GM12878 (cell line): ENCODE results near the gene PLS3. TPM values are rescaled to one million over a fixed set of nuclear protein-coding genes. Genes with fewer than 3 reads are reported as not detected.

Experiments
- ATAC-seq: fragments of 200-7000 bp; cut with Tn5 transposase; 3 replicates; pipeline ENCODE4 v1.9.1; 2020; ENCODE audit warnings: mild to moderate bottlenecking, moderate library complexity
- BruUV-seq: library from RNA; stranded (reverse); fragments of 400-500 nt; replicated peaks from 2 replicates; lab custom pipeline; 2021; lab: Mats Ljungman, UMichigan
- CTCF ChIA-PET: fragments of 300-600 bp; sonication (Branson Sonifier 250); formaldehyde crosslinking; extraction: SDS; loops from one replicate; lab custom pipeline; 2021; ENCODE audit warnings: inconsistent platforms; lab: Yijun Ruan, JAX
- POLR2A ChIA-PET: fragments of 350-600 bp; formaldehyde crosslinking; extraction: SDS; loops from one replicate; lab custom pipeline; 2021; ENCODE audit warnings: inconsistent platforms; lab: Charles Lee
- RAD21 ChIA-PET: fragments of 300-600 bp; sonication (Branson Sonifier 250); formaldehyde crosslinking; loops from one replicate; lab custom pipeline; 2023; ENCODE audit warnings: antibody characterized with exemption; ENCODE audit not compliant: unreplicated experiment; lab: Charles Lee
- SMC1A ChIA-PET: fragments of 300-600 bp; sonication (Branson Sonifier 250); formaldehyde crosslinking; loops from one replicate; lab custom pipeline; 2023; ENCODE audit not compliant: unreplicated experiment, uncharacterized antibody; lab: Charles Lee
- DNase-seq: peaks from one replicate; pipeline ENCODE4 v3.0.0-alpha.2; 2011; ENCODE audit warnings: low read depth, low spot score
- FAIRE-seq: peaks from 3 replicates; lab custom pipeline; 2011; peaks lifted over from hg19 to GRCh38; lab: Jason Lieb, UNC
- H2AFZ ChIP-seq: 2 replicates; pipeline ENCODE4 v1.6.0; 2011; ENCODE audit warnings: low read depth, low read length, control low read depth; ENCODE audit not compliant: control insufficient read depth
- H3K27ac ChIP-seq: 2 replicates; pipeline ENCODE4 v1.5.1; 2011; ENCODE audit warnings: control low read depth; ENCODE audit not compliant: control insufficient read depth, insufficient read depth
- H3K27me3 ChIP-seq, 2 experiments: replicated peaks in 1 of 2; 2 replicates each; pipeline versions ENCODE4 v1.6.0 to v1.6.1; 2011; ENCODE audit warnings: low read length in 1 of 2; ENCODE audit not compliant: control insufficient read depth in 2 of 2, insufficient read depth in 2 of 2
- H3K36me3 ChIP-seq, 2 experiments: 2 replicates each; pipeline ENCODE4 v1.5.1; 2011; ENCODE audit warnings: low read length in 1 of 2; ENCODE audit not compliant: control insufficient read depth in 2 of 2, insufficient read depth in 2 of 2
- H3K4me1 ChIP-seq: 2 replicates; pipeline ENCODE4 v1.6.1; 2011; ENCODE audit warnings: mild to moderate bottlenecking, low read length, moderate library complexity, mixed read lengths; ENCODE audit not compliant: control insufficient read depth, insufficient read depth
- H3K4me2 ChIP-seq: 2 replicates; pipeline ENCODE4 v1.6.0; 2011; ENCODE audit warnings: control low read depth; ENCODE audit not compliant: control insufficient read depth, insufficient read depth
- H3K4me3 ChIP-seq: fragments of 200-600 bp; sonication (generic); 2 replicates; pipeline ENCODE4 v1.5.1; 2016
- H3K79me2 ChIP-seq: 2 replicates; pipeline ENCODE4 v1.6.0; 2011; ENCODE audit warnings: low read length; ENCODE audit not compliant: control insufficient read depth, insufficient read depth
- H3K9ac ChIP-seq: 2 replicates; pipeline ENCODE4 v1.8.0; 2011; ENCODE audit warnings: low read length, control low read depth, mixed read lengths; ENCODE audit not compliant: control insufficient read depth, insufficient read depth
- H3K9me3 ChIP-seq: replicated peaks from 3 replicates; pipeline ENCODE4 v1.5.1; 2011; ENCODE audit warnings: mild to moderate bottlenecking, low read length; ENCODE audit not compliant: control insufficient read depth, insufficient read depth
- H4K20me1 ChIP-seq: 2 replicates; pipeline ENCODE4 v1.6.0; 2011; ENCODE audit not compliant: control insufficient read depth, insufficient read depth
- BHLHE40 ChIP-seq, 2 experiments: fragments of 450-650 bp in 1 of 2; IDR thresholded peaks; 2 replicates each; pipeline ENCODE4 v1.6.1; 2011 to 2017; ENCODE audit warnings: low read depth in 2 of 2, borderline replicate concordance in 1 of 2, improper control_type of control experiment in 1 of 2, low read length in 1 of 2, mild to moderate bottlenecking in 1 of 2
- CREM ChIP-seq: IDR thresholded peaks from 2 replicates; pipeline ENCODE4 v1.6.1; 2014; ENCODE audit warnings: antibody characterized with exemption, low read depth
- CTCF ChIP-seq, 3 experiments: IDR thresholded peaks in 2 of 3; conservative IDR thresholded peaks in 1 of 3; 2 replicates each; pipeline ENCODE4 v1.5.1; 2011; ENCODE audit warnings: low read depth in 3 of 3, low read length in 3 of 3, mild to moderate bottlenecking in 3 of 3, control low read depth in 2 of 3, moderate library complexity in 2 of 3, inconsistent platforms in 1 of 3, mixed read lengths in 1 of 3; ENCODE audit not compliant: control insufficient read depth in 2 of 3, insufficient read depth in 1 of 3; ENCODE audit errors: extremely low read depth in 1 of 3
- EP300 ChIP-seq, 2 experiments: fragments of 150-350 bp in 1 of 2; IDR thresholded peaks; 2 replicates each; pipeline ENCODE4 v1.6.1; 2011 to 2012; ENCODE audit warnings: low read depth in 2 of 2, low read length in 2 of 2, borderline replicate concordance in 1 of 2, improper control_type of control experiment in 1 of 2, inconsistent platforms in 1 of 2; ENCODE audit not compliant: control insufficient read depth in 1 of 2
- KAT2A ChIP-seq: conservative IDR thresholded peaks from 2 replicates; pipeline ENCODE4 v1.6.1; 2011; ENCODE audit warnings: low read depth, low read length; ENCODE audit not compliant: control insufficient read depth
- POLR2A ChIP-seq: IDR thresholded peaks from 2 replicates; pipeline ENCODE4 v1.6.1; 2011; ENCODE audit warnings: low read depth, mild to moderate bottlenecking, low read length
- RAD21 ChIP-seq: IDR thresholded peaks from 2 replicates; pipeline ENCODE4 v1.6.1; 2011; ENCODE audit warnings: mild to moderate bottlenecking, low read depth, low read length, moderate library complexity; ENCODE audit not compliant: insufficient read depth
- SMC3 ChIP-seq: IDR thresholded peaks from 2 replicates; pipeline ENCODE4 v1.6.1; 2011; ENCODE audit warnings: low read length, improper control_type of control experiment, borderline replicate concordance
- SPI1 ChIP-seq: IDR thresholded peaks from 2 replicates; pipeline ENCODE4 v1.6.1; 2011; ENCODE audit warnings: low read depth, mild to moderate bottlenecking, low read length, moderate library complexity, borderline replicate concordance; ENCODE audit not compliant: insufficient read depth
- STAT3 ChIP-seq: IDR thresholded peaks from 2 replicates; pipeline ENCODE4 v1.6.1; 2011; ENCODE audit warnings: low read depth, low read length, improper control_type of control experiment
- TAF1 ChIP-seq: IDR thresholded peaks from 2 replicates; pipeline ENCODE4 v1.6.1; 2011; ENCODE audit warnings: mild to moderate bottlenecking, low read depth, low read length, borderline replicate concordance
- YY1 ChIP-seq: IDR thresholded peaks from 2 replicates; pipeline ENCODE4 v1.6.1; 2011; ENCODE audit warnings: low read depth, mild to moderate bottlenecking, low read length
- ZBED1 ChIP-seq: IDR thresholded peaks from 2 replicates; pipeline ENCODE4 v1.6.1; 2016; ENCODE audit warnings: borderline replicate concordance
- WGBS: methylation state at CpG from one replicate; pipeline ENCODE4 v1.1.6; 2016; ENCODE audit warnings: low lambda C conversion rate; ENCODE audit not compliant: insufficient replicate concordance, insufficient coverage; ENCODE audit errors: missing lambda C conversion rate; 5-methylcytosine and 5-hydroxymethylcytosine counted together
- in situ Hi-C: fragments of 300-500 bp; cut with MboI; formaldehyde crosslinking; loops from 9 replicates; pipeline ENCODE4 v1.14.3; 2018; ENCODE audit warnings: mixed read lengths
- intact Hi-C: fragments of 100-400 bp; cut with micrococcal nuclease; formaldehyde crosslinking; loops from one replicate; pipeline ENCODE4 v1.14.2; 2022; ENCODE audit not compliant: unreplicated experiment
- polyA plus RNA-seq, 11 experiments: library from polyadenylated mRNA; depleted of rRNA in 4 of 11; unstranded in 6 of 11; stranded (reverse) in 5 of 11; fragments of >200 nt; fragmentation: Nextera tagmentation in 4 of 11; fragmentation: Illumina TruSeq in 1 of 11; extraction: Ambion mirVana in 4 of 11; extraction: Trizol in 1 of 11; gene quantifications; 1 replicate in 1 of 11; 2 replicates in 10 of 11; pipeline versions ENCODE4 v1.2.1 to v1.2.3, GENCODE V29; 2011 to 2016; ENCODE audit warnings: inconsistent platforms in 2 of 11, missing spikeins in 2 of 11, low read depth in 1 of 11
- total RNA-seq, 4 experiments: library from RNA; depleted of rRNA in 3 of 4; stranded (reverse); fragments of >200 nt in 3 of 4; fragmentation: Illumina TruSeq in 1 of 4; extraction: Trizol in 1 of 4; gene quantifications; 2 replicates each; pipeline versions ENCODE4 v1.2.1 to v1.2.3, GENCODE V29; 2013 to 2021

PLS3 gene
- total and polyA plus RNA-seq, 10 of the 15 experiments (the other 5 are each of a cell fraction or from before 2014, with no cell fraction given): 47.6 to 236 (median 174) TPM

GRCh38 chrX:115689931-115690330 lies 129.0 kb downstream of the PLS3 start:
- ChIA-PET SMC1A (interaction anchor here (1.4 to 3.7 kb wide), 4 partner anchors 11 to 360 kb away, joined by 5 to 22 read pairs (median 9); no protein-coding TSS in a partner anchor), RAD21 (interaction anchor here (1.2 to 3.9 kb wide), 2 partner anchors 31 to 360 kb away, joined by 3 to 40 read pairs; no protein-coding TSS in a partner anchor)

GRCh38 chrX:115690511-115691216 lies 129.7 kb downstream of the PLS3 start:
- no TSS peak for BruUV-seq
- in situ Hi-C loops: no loop called here
- ChIA-PET POLR2A (interaction anchor here (1.0 kb wide), 1 partner anchor 360 kb away, joined by 3 read pairs; no protein-coding TSS in a partner anchor), RAD21 (interaction anchor here (0.6 to 3.9 kb wide), 8 partner anchors 9 to 360 kb away, joined by 3 to 40 read pairs (median 4); partner anchors contain the start of gene PLS3), SMC1A (interaction anchor here (0.6 to 3.7 kb wide), 14 partner anchors 9 to 365 kb away, joined by 3 to 22 read pairs (median 5); no protein-coding TSS in a partner anchor), CTCF (interaction anchor here (0.7 to 4.3 kb wide), 24 partner anchors 9 to 463 kb away, joined by 3 to 34 read pairs (median 5); no protein-coding TSS in a partner anchor)
- Histone ChIP-seq H3K79me2 (no peaks in the 10 kb centered on the region), H3K27me3 (no peaks in the 10 kb centered on the region), H3K36me3 (no peaks in the 10 kb centered on the region), H3K9me3 (no peaks in the 10 kb centered on the region), H3K4me3 (no peak overlapping the region), H4K20me1 (no peaks in the 10 kb centered on the region), H3K4me2 (no peak overlapping the region), H3K4me1 (no peaks in the 10 kb centered on the region), H3K9ac (no peak overlapping the region), H2AFZ (no peak overlapping the region), H3K27ac (no peak overlapping the region)
- 24% methylated on average over 4 of the region's 4 CpGs for WGBS
- FAIRE-seq (peak; percentile 80), ATAC-seq (peak; percentile 97), DNase-seq (peak; percentile 23)
- TF ChIP-seq BHLHE40 (IDR thresholded peaks at IDR 0.05; ENCODE audit: borderline replicate concordance in 1 of 2, low read depth in 2 of 2, low read length in 1 of 2) (no peak), YY1 (0 out of 2 replicates have a peak, but pooled peaks have one; percentile 11), CTCF (IDR thresholded peaks at IDR 0.05 in 2 of 3, conservative IDR thresholded peaks at IDR 0.05 in 1 of 3; ENCODE audit: control insufficient read depth in 2 of 3, extremely low read depth in 1 of 3, insufficient read depth in 1 of 3, low read depth in 3 of 3, low read length in 3 of 3) (peak; percentile 70 to 87 (median 83)), POLR2A (no peak), STAT3 (no peak), CREM (0 out of 2 replicates have a peak, but pooled peaks have one; percentile 37), RAD21 (peak; percentile 63), SMC3 (peak; percentile 51; the same call in 1 of the 2 replicates), ZBED1 (no peak)
- intact Hi-C loops: loop anchor here (1.0 to 5.0 kb wide), 4 partner anchors 39 to 464 kb away; no protein-coding TSS in a partner anchor

More at GRCh38 chrX:115689931-115690330, 129.0 kb downstream of the PLS3 start:
- FAIRE-seq: no peak
- no TSS peak for BruUV-seq
- intact Hi-C loops (loop anchor here (1.0 to 5.0 kb wide), 4 partner anchors 39 to 463 kb away; no protein-coding TSS in a partner anchor), in situ Hi-C loops (no loop called here)
- Histone ChIP-seq H3K4me1 (no peaks in the 10 kb centered on the region), H4K20me1 (no peaks in the 10 kb centered on the region), H3K79me2 (no peaks in the 10 kb centered on the region), H3K4me2 (no peak overlapping the region), H3K9me3 (no peaks in the 10 kb centered on the region), H3K27ac (no peak overlapping the region), H2AFZ (no peak overlapping the region), H3K4me3 (no peak overlapping the region), H3K27me3 (no peaks in the 10 kb centered on the region), H3K9ac (no peak overlapping the region), H3K36me3 (no peaks in the 10 kb centered on the region)
- ChIA-PET POLR2A (no interaction called here), CTCF (interaction anchor here (1.0 to 4.3 kb wide), 7 partner anchors 8 to 359 kb away, joined by 3 to 34 read pairs (median 15); no protein-coding TSS in a partner anchor)
- 24% methylated on average over 4 of the region's 4 CpGs for WGBS
- TF ChIP-seq SMC3: no peak
- TF ChIP-seq TAF1: no peak
- TF ChIP-seq EP300 (IDR thresholded peaks at IDR 0.05; ENCODE audit: borderline replicate concordance in 1 of 2, control insufficient read depth in 1 of 2, low read depth in 2 of 2, low read length in 2 of 2): no peak
- no peak for TF ChIP-seq KAT2A
- no peak for TF ChIP-seq SPI1
- TF ChIP-seq POLR2A: no peak
- no peak for ATAC-seq
- DNase-seq: no peak
